Peyer's patch (tissue), 4 donors: ENCODE results near the gene RELT. TPM values are rescaled to one million over a fixed set of nuclear protein-coding genes. Genes with fewer than 3 reads are reported as not detected.

Experiments used
- DNase-seq, 3 donors: peaks; one replicate each; pipeline ENCODE4 v3.0.0-alpha.2; 2017 to 2019
- H3K27ac ChIP-seq, 4 donors: fragments of 200-600 bp; sonication (generic); one replicate each; pipeline ENCODE4 v1.5.1; 2016 to 2019
- H3K27me3 ChIP-seq, 2 donors: fragments of 200-600 bp; sonication (generic); one replicate each; pipeline ENCODE4 v1.5.1; 2019
- H3K36me3 ChIP-seq, 3 donors: fragments of 200-600 bp; sonication (generic); one replicate each; pipeline ENCODE4 v1.5.1; 2016 to 2019
- H3K4me1 ChIP-seq, 4 donors: fragments of 200-600 bp; sonication (generic); one replicate each; pipeline ENCODE4 v1.5.1; 2016 to 2019
- H3K4me3 ChIP-seq, 4 donors: fragments of 200-600 bp; sonication (generic); 1 replicate in 3 of 4; 2 replicates in 1 of 4; pipeline ENCODE4 v1.5.1; 2016 to 2019; ENCODE audit warnings: mild to moderate bottlenecking in 1 of 4
- H3K9me3 ChIP-seq, 4 donors: fragments of 200-600 bp; sonication (generic); one replicate each; pipeline ENCODE4 v1.5.1; 2016 to 2019; ENCODE audit warnings: mild to moderate bottlenecking in 1 of 4
- POLR2A ChIP-seq, 2 donors: fragments of 450-650 bp; IDR thresholded peaks; one replicate each; pipeline ENCODE4 v1.5.1; 2017; ENCODE audit warnings: antibody characterized with exemption in 2 of 2, mild to moderate bottlenecking in 2 of 2, moderate library complexity in 2 of 2
- total RNA-seq, 4 donors: library from RNA; depleted of rRNA; stranded (reverse); fragments of >200 nt; gene quantifications; one replicate each; pipeline ENCODE4 v1.1.0, GENCODE V29; 2016
- TF ChIP-seq, protein P1 (sequence below), 6 experiments: fragments of 450-650 bp in 4 of 6; fragments of 200-600 bp in 2 of 6; sonication (generic) in 1 of 6; IDR thresholded peaks; one replicate each; pipeline ENCODE4 v1.5.1; 2017 to 2019; ENCODE audit warnings: antibody characterized with exemption in 6 of 6, mild to moderate bottlenecking in 3 of 6, moderate library complexity in 1 of 6

Gene RELT
- total RNA-seq, 4 donors from 2014 or later = 1.2 to 19.0 (median 4.7) TPM

DNA sequence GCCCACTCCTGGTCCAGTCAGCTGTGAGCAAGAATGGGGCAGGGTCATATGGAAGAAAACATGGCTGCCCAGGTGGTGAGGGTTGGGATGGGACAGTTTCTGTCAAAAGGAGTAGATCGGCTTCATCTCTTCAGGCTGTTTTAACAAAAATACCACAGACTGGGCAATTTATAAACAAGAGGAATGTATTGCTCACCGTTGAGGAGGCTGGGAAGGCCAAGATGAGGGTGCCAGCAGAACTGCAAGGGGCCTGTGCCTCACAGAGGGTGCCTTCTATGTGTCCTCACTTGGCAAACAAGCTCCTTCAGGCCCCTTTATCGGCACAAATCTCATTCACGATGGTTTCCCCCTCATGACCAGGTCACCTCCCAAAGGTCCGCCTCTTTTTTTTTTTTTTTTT lies 18.1 kb upstream of the RELT start:
- Histone ChIP-seq H3K36me3 (peaks cover 0 to 33% (median 0%) of the 10 kb centered on the region in 3 donors), H3K4me3 (no peak overlapping the region), H3K27ac (no peak overlapping the region), H3K9me3 (no peaks in the 10 kb centered on the region), H3K4me1 (no peaks in the 10 kb centered on the region), H3K27me3 (no peaks in the 10 kb centered on the region)
- DNase-seq = no peak
- TF ChIP-seq, protein P1, sequence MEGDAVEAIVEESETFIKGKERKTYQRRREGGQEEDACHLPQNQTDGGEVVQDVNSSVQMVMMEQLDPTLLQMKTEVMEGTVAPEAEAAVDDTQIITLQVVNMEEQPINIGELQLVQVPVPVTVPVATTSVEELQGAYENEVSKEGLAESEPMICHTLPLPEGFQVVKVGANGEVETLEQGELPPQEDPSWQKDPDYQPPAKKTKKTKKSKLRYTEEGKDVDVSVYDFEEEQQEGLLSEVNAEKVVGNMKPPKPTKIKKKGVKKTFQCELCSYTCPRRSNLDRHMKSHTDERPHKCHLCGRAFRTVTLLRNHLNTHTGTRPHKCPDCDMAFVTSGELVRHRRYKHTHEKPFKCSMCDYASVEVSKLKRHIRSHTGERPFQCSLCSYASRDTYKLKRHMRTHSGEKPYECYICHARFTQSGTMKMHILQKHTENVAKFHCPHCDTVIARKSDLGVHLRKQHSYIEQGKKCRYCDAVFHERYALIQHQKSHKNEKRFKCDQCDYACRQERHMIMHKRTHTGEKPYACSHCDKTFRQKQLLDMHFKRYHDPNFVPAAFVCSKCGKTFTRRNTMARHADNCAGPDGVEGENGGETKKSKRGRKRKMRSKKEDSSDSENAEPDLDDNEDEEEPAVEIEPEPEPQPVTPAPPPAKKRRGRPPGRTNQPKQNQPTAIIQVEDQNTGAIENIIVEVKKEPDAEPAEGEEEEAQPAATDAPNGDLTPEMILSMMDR (IDR thresholded peaks at IDR 0.05) = no peak
- TF ChIP-seq POLR2A (IDR thresholded peaks at IDR 0.05) = no peak

- Histone ChIP-seq H3K4me3 (no peak overlapping the region), H3K27ac (no peak overlapping the region), H3K4me1 (no peaks in the 10 kb centered on the region), H3K9me3 (no peaks in the 10 kb centered on the region), H3K36me3 (peaks cover 0 to 40% (median 0%) of the 10 kb centered on the region in 3 donors), H3K27me3 (no peaks in the 10 kb centered on the region)
- TF ChIP-seq POLR2A (IDR thresholded peaks at IDR 0.05) = no peak
- TF ChIP-seq, protein P1 (IDR thresholded peaks at IDR 0.05) = no peak
- DNase-seq = no peak
These were observed 16.9 kb upstream of the RELT start for GRCh38 chr11:73359341-73359740.

GRCh38 chr11:73359930-73360742 lies 16.1 kb upstream of the RELT start:
- Histone ChIP-seq H3K36me3 (peaks cover 0 to 40% (median 0%) of the 10 kb centered on the region in 3 donors), H3K27me3 (no peaks in the 10 kb centered on the region), H3K9me3 (no peaks in the 10 kb centered on the region), H3K27ac (no peak overlapping the region), H3K4me1 (no peaks in the 10 kb centered on the region), H3K4me3 (no peak overlapping the region)
- TF ChIP-seq POLR2A (IDR thresholded peaks at IDR 0.05) = no peak
- TF ChIP-seq, protein P1 (IDR thresholded peaks at IDR 0.05) = no peak
- no peak for DNase-seq

- Histone ChIP-seq H3K27ac (no peak overlapping the region), H3K4me1 (no peaks in the 10 kb centered on the region), H3K36me3 (peaks cover 0 to 47% (median 0%) of the 10 kb centered on the region in 3 donors), H3K4me3 (no peak overlapping the region), H3K9me3 (no peaks in the 10 kb centered on the region), H3K27me3 (no peaks in the 10 kb centered on the region)
- TF ChIP-seq, protein P1 (IDR thresholded peaks at IDR 0.05) = no peak
- TF ChIP-seq POLR2A (IDR thresholded peaks at IDR 0.05) = no peak
- DNase-seq = no peak
These were observed 15.3 kb upstream of the RELT start for GRCh38 chr11:73360743-73361369.

DNA sequence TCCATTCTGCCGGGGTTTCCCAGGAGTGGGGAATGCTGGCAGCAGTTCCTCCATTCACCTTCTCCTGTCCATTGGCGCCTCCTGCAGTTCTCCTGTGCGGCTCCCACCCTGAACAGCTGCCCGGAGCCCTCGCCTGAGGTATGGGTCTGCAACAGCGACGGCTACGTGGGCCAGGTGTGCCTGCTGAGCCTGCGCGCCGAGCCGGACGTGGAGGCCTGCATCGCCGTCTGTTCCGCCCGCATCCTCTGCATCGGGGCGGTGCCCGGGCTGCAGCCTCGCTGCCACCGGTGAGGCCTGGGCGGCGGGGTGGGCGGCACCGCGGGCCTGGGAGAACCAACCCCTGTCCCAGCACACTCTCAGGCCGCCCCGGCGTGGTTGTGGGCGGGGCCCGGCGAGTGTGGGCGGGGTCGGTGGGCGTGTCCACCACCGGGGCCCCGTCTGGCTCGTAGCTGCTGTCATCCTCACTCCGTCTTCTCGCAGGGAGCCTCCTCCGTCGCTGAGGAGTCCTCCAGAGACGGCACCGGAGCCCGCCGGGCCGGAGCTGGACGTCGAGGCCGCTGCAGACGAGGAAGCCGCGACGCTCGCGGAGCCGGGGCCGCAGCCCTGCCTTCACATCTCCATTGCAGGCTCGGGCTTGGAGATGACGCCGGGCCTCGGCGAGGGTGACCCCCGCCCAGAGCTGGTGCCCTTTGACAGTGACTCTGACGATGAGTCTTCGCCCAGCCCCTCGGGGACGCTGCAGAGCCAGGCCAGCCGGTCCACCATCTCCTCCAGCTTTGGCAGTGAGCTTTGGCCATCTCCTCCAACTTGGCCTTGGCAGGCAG lies 14.0 kb upstream of the RELT start:
- TF ChIP-seq POLR2A (IDR thresholded peaks at IDR 0.05) = no peak
- TF ChIP-seq, protein P1 (IDR thresholded peaks at IDR 0.05) = no peak
- Histone ChIP-seq H3K4me3 (no peak overlapping the region), H3K27me3 (no peaks in the 10 kb centered on the region), H3K4me1 (peaks cover 0 to 9% (median 2%) of the 10 kb centered on the region in 4 donors), H3K9me3 (no peaks in the 10 kb centered on the region), H3K36me3 (peaks cover 0 to 47% (median 0%) of the 10 kb centered on the region in 3 donors), H3K27ac (no peak overlapping the region)
- no peak for DNase-seq
